ENCODE results near the gene CATSPERD. TPM values are rescaled to one million over a fixed set of nuclear protein-coding genes. Genes with fewer than 3 reads are reported as not detected.

CATSPERD gene
- total and polyA plus RNA-seq, 4 experiments from 2014 or later: not detected

DNA sequence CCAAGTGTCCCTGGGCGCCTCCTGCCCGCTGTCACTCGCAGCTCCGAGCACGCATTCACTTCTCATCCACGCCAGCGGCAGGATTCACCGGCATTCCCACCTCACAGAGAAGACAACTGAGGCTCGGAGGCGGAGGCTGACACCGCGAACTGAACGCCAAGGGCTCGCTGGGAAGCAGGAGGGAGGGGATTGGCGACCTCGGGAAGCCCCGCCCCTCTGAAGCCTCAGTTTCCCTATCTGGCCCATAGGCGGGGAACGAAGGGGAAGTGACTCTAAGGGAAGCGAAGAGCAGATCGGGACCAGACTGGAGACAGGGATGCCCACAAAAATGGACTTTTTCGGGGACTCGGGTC is 40.4 kb upstream of the CATSPERD start:
- peak overlapping the region; percentile 94 to 100 (median 99) for H3K27ac Mint-ChIP-seq
- H3K9me3 Mint-ChIP-seq: peaks cover 0 to 6% (median 0%) of the 10 kb centered on the region in 8 donors
- Histone ChIP-seq H3K4me1 (ENCODE audit: insufficient read depth, low read length) (peaks cover 21% of the 10 kb centered on the region), H3K27ac (ENCODE audit: low read depth, low read length) (peak overlapping the region; percentile 87), H3K36me3 (ENCODE audit: insufficient read depth, low read length) (no peaks in the 10 kb centered on the region), H3K9me3 (ENCODE audit: control insufficient read depth in 1 of 2, low read length in 2 of 2) (no peaks in the 10 kb centered on the region), H3K4me3 (ENCODE audit: low read length in 2 of 2) (peak overlapping the region; percentile 62 to 96), H3K27me3 (ENCODE audit: insufficient read depth, low read length) (no peaks in the 10 kb centered on the region)
- peaks cover 0 to 4% of the 10 kb centered on the region in 2 donors for H3K36me3 Mint-ChIP-seq
- H3K27me3 Mint-ChIP-seq: no peaks in the 10 kb centered on the region
- POLR2A ChIA-PET (ENCODE audit: partially characterized antibody): interaction anchor here (0.6 to 2.8 kb wide), 5 partner anchors 10 to 57 kb away, joined by 3 to 13 read pairs (median 4); partner anchors contain the start of genes RPL36 and SAFB
- peak in 1 of 5 donors; percentile 48 for DNase-seq
- peak overlapping the region; percentile 87 to 98 (median 93) for H3K4me3 Mint-ChIP-seq
- intact Hi-C loops (cut with micrococcal nuclease): loop anchor here (1.0 to 2.0 kb wide), 6 partner anchors 10 to 299 kb away; partner anchors contain the start of genes CATSPERD, LONP1, RANBP3 and RPL36
- peaks cover 18 to 41% (median 26%) of the 10 kb centered on the region in 4 donors for H3K4me1 Mint-ChIP-seq
- CTCF ChIA-PET (ENCODE audit: partially characterized antibody): no interaction called here

DNA sequence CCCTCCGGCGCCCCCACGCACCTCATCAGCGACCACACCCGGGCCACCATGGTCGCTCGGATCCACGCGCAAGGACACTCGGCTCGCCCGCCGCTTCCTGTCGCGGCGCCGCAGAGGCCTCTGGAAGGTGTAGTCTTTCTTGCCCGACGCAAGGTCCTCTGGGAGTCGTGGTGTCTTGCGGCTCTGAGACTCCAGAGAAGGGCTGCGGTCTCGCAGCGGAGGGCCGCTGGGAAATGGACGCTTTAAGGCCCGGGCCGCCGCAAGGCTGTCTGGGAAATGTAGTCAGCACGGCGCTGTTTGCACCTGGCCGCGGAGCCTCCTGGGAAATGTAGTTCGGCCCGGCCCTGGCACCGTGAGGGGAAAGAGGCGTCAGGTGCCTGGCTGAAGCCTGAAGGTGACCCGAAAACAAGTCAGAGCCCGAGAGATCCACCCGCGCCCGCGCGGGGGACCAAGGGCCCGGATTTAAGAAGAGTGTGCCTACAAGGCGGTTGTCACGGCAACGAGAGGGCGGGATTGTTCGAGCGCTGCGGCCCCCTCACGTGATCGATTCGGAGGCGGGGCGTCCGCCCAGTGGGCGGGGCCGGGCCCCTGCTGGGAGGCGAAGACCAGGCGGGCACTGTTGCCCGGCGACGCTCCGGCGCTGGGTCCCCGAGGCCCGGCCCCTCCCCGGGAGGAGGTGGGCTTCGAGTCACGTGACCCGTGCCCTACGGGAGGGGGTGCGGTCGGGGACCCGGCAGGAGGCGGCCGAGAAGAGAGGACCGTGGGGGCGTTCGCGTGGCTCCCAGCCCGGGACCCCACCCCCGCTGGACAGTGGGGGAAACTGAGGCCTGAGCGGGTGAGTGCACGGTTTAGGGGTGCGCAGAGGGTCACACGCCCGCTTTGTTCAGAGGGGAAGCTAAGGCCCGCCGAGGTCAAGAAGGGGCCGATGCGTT is 39.7 kb upstream of the CATSPERD start, which contains the start of the genes HSD11B1L and MICOS13:
TSS of gene HSD11B1L (plus strand) at position 591 of the 932 bp plus-strand sequence. CDS start 3,806 bp downstream, outside the sequence.
TSS of gene MICOS13 (minus strand) at position 80 of the 932 bp plus-strand sequence. CDS start at position 50, 30 bp downstream.
- POLR2A ChIA-PET (ENCODE audit: partially characterized antibody): interaction anchor here (1.0 to 2.8 kb wide), 4 partner anchors 9 to 58 kb away, joined by 3 to 13 read pairs (median 6); partner anchors contain the start of genes RPL36 and SAFB
- H3K4me3 ChIP-seq (ENCODE audit: low read length in 2 of 2): peak within 1 kb of the TSS; percentile 62 to 96
- peak within 1 kb of the TSS; percentile 94 to 100 (median 99) for H3K27ac Mint-ChIP-seq
- peaks cover 0 to 6% (median 0%) of the 10 kb centered on the region in 8 donors for H3K9me3 Mint-ChIP-seq
- DNase-seq: peak; percentile 99 to 100 (median 99)
- H3K9me3 ChIP-seq (ENCODE audit: control insufficient read depth in 1 of 2, low read length in 2 of 2): no peaks in the 10 kb centered on the region
- peaks cover 0 to 4% of the 10 kb centered on the region in 2 donors for H3K36me3 Mint-ChIP-seq
- H3K36me3 ChIP-seq (ENCODE audit: insufficient read depth, low read length): no peaks in the 10 kb centered on the region
- H3K4me1 Mint-ChIP-seq: peaks cover 18 to 41% (median 26%) of the 10 kb centered on the region in 4 donors
- no peaks in the 10 kb centered on the region for H3K27me3 Mint-ChIP-seq
- H3K4me3 Mint-ChIP-seq: peak within 1 kb of the TSS; percentile 87 to 98 (median 93)
- no peaks in the 10 kb centered on the region for H3K27me3 ChIP-seq (ENCODE audit: insufficient read depth, low read length)
- CTCF ChIA-PET (ENCODE audit: partially characterized antibody): interaction anchor here (1.2 kb wide), 1 partner anchor 9 kb away, joined by 6 read pairs; the partner anchor contains the start of gene RPL36
- H3K27ac ChIP-seq (ENCODE audit: low read depth, low read length): peak within 1 kb of the TSS; percentile 87
- intact Hi-C loops (cut with micrococcal nuclease): loop anchor here (1.0 to 2.0 kb wide), 6 partner anchors 10 to 298 kb away; partner anchors contain the start of genes CATSPERD, LONP1, RANBP3 and RPL36
- peaks cover 21% of the 10 kb centered on the region for H3K4me1 ChIP-seq (ENCODE audit: insufficient read depth, low read length)

DNA sequence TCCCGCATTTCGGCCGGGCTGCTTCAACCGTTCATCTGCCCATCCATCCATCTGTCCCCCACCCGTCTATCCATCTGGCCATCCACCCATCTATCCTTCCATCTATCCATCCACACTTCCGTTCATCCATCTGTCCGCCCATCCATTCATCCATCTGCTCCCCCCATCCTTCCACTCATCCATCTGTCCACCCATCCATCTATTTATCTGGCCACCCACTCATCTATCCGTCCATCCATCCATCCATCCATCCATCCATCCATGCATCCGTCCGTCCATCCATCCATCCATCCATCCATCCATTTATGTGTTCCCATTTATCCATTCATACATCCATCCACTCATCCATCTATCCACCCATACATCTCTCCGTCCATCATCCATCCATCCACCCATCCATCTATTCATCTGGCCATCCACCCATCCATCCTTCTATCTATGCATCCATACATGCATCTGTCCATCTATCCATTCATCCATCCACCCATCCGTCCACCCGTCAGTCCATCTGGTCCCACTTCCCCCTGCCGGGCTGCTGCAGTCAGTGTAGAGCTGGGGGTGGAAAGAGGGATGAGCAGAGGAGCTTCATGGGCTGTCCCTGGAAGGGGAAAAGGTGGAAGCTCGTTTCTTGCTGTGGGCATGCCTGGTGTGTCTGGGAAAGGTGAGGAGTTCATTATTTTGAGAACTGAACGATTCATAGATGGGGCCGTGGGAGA is 38.9 kb upstream of the CATSPERD start:
- H3K27ac Mint-ChIP-seq: peak overlapping the region; percentile 66 to 93 (median 92)
- no peaks in the 10 kb centered on the region for H3K27me3 Mint-ChIP-seq
- peak overlapping the region; percentile 87 for H3K27ac ChIP-seq (ENCODE audit: low read depth, low read length)
- H3K36me3 Mint-ChIP-seq: peaks cover 0 to 5% of the 10 kb centered on the region in 2 donors
- no peaks in the 10 kb centered on the region for H3K9me3 ChIP-seq (ENCODE audit: control insufficient read depth in 1 of 2, low read length in 2 of 2)
- no peaks in the 10 kb centered on the region for H3K27me3 ChIP-seq (ENCODE audit: insufficient read depth, low read length)
- ChIA-PET POLR2A (ENCODE audit: partially characterized antibody) (interaction anchor here (1.4 to 2.1 kb wide), 3 partner anchors 8 to 59 kb away, joined by 6 to 7 read pairs (median 6); partner anchors contain the start of genes RPL36, SAFB and SAFB2), CTCF (ENCODE audit: partially characterized antibody) (interaction anchor here (1.0 to 1.2 kb wide), 3 partner anchors 8 to 40 kb away, joined by 3 to 6 read pairs (median 6); partner anchors contain the start of genes CATSPERD and RPL36)
- intact Hi-C loops (cut with micrococcal nuclease): loop anchor here (2.0 kb wide), 1 partner anchor 297 kb away; the partner anchor contains the start of gene RANBP3
- no peak for DNase-seq
- H3K36me3 ChIP-seq (ENCODE audit: insufficient read depth, low read length): no peaks in the 10 kb centered on the region
- H3K4me1 Mint-ChIP-seq: peaks cover 21 to 49% (median 32%) of the 10 kb centered on the region in 4 donors
- peaks cover 0 to 3% (median 0%) of the 10 kb centered on the region in 8 donors for H3K9me3 Mint-ChIP-seq
- peak overlapping the region; percentile 52 to 96 for H3K4me3 ChIP-seq (ENCODE audit: low read length in 2 of 2)
- H3K4me3 Mint-ChIP-seq: peak overlapping the region; percentile 35 to 94 (median 82)
- peaks cover 24% of the 10 kb centered on the region for H3K4me1 ChIP-seq (ENCODE audit: insufficient read depth, low read length)

DNA sequence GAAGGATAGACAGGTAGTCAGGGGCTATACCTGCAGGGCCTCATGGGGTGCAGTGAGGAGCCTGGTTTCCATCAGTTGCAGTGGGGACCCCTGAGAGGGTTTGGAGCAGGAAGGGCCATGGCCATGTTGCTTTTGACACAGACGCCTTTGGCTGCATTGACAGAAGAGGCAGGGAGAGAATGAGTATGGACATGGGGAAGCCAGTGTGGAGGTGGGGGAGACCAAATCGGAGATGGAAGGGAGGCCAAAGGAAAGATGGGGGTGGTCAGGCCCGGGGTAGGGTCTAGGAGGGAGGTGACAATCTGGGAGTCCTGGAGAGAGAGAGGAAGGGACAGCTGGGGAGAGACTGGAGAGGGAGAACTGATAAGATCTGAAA is 38.3 kb upstream of the CATSPERD start:
- peak overlapping the region in 7 of 8 donors; percentile 39 to 94 (median 81) for H3K4me3 Mint-ChIP-seq
- DNase-seq: no peak
- intact Hi-C loops (cut with micrococcal nuclease): no loop called here
- H3K36me3 Mint-ChIP-seq: peaks cover 0 to 6% of the 10 kb centered on the region in 2 donors
- Histone ChIP-seq H3K9me3 (ENCODE audit: control insufficient read depth in 1 of 2, low read length in 2 of 2) (no peaks in the 10 kb centered on the region), H3K36me3 (ENCODE audit: insufficient read depth, low read length) (no peaks in the 10 kb centered on the region), H3K4me3 (ENCODE audit: low read length in 2 of 2) (no peak overlapping the region), H3K27ac (ENCODE audit: low read depth, low read length) (no peak overlapping the region), H3K27me3 (ENCODE audit: insufficient read depth, low read length) (no peaks in the 10 kb centered on the region), H3K4me1 (ENCODE audit: insufficient read depth, low read length) (peaks cover 25% of the 10 kb centered on the region)
- H3K27me3 Mint-ChIP-seq: no peaks in the 10 kb centered on the region
- ChIA-PET CTCF (ENCODE audit: partially characterized antibody) (interaction anchor here (1.0 to 1.2 kb wide), 3 partner anchors 8 to 39 kb away, joined by 3 to 6 read pairs (median 6); partner anchors contain the start of genes CATSPERD and RPL36), POLR2A (ENCODE audit: partially characterized antibody) (interaction anchor here (1.4 to 2.1 kb wide), 3 partner anchors 8 to 59 kb away, joined by 6 to 7 read pairs (median 6); partner anchors contain the start of genes RPL36, SAFB and SAFB2)
- H3K9me3 Mint-ChIP-seq: peaks cover 0 to 3% (median 0%) of the 10 kb centered on the region in 8 donors
- peaks cover 22 to 50% (median 33%) of the 10 kb centered on the region in 4 donors for H3K4me1 Mint-ChIP-seq
- H3K27ac Mint-ChIP-seq: peak overlapping the region; percentile 66 to 92 (median 87)

DNA sequence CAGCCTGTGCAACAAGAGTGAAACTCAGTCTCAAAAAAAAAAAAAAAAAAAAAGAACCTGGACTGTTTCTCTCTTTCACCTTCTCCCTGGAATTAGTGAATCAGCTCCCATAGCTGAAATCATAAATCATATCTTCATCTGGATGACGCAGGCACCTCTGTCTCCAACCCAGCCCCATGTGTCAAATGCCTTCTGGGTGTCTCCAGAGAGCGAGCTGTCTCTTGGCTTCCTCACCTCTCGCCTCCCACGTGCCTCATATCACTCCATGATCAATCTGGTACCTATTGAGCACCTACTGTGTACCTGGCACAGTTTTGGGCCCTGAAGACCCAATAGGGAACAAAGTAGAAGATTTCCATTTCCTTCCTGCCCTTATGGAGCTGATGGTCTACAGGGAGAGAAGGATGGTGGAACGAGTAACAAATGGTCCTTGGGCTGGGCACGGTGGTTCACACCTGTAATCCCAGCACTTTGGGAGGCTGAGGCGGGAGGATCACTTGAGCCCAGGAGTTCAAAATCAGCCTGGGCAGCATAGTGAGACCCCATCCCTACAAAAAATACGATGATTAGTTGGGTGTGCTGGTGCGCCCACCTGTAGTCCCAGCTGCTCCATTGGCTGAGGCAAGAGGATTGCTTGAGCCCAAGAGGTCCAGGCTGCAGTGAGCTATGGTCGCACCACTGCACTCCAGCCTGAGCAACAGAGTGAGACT is 37.1 kb upstream of the CATSPERD start:
- H3K4me3 ChIP-seq (ENCODE audit: low read length in 2 of 2): no peak overlapping the region
- Mint-ChIP-seq H3K27me3 (no peaks in the 10 kb centered on the region), H3K9me3 (peaks cover 0 to 3% (median 0%) of the 10 kb centered on the region in 8 donors), H3K4me3 (peak overlapping the region in 3 of 8 donors; percentile 9 to 60 (median 13)), H3K36me3 (peaks cover 0 to 6% of the 10 kb centered on the region in 2 donors), H3K27ac (peak overlapping the region in 4 of 7 donors; percentile 19 to 66 (median 40)), H3K4me1 (peaks cover 23 to 54% (median 36%) of the 10 kb centered on the region in 4 donors)
- CTCF ChIA-PET (ENCODE audit: partially characterized antibody): no interaction called here
- DNase-seq: no peak
- no peaks in the 10 kb centered on the region for H3K9me3 ChIP-seq (ENCODE audit: control insufficient read depth in 1 of 2, low read length in 2 of 2)
- H3K36me3 ChIP-seq (ENCODE audit: insufficient read depth, low read length): no peaks in the 10 kb centered on the region
- H3K27ac ChIP-seq (ENCODE audit: low read depth, low read length): no peak overlapping the region
- H3K27me3 ChIP-seq (ENCODE audit: insufficient read depth, low read length): no peaks in the 10 kb centered on the region
- POLR2A ChIA-PET (ENCODE audit: partially characterized antibody): interaction anchor here (1.2 to 2.1 kb wide), 3 partner anchors 8 to 61 kb away, joined by 4 to 7 read pairs (median 6); partner anchors contain the start of genes CATSPERD, LONP1, SAFB and SAFB2
- intact Hi-C loops (cut with micrococcal nuclease): no loop called here
- peaks cover 33% of the 10 kb centered on the region for H3K4me1 ChIP-seq (ENCODE audit: insufficient read depth, low read length)
